GM23338 (cell line): ENCODE measurements around the gene USP15.

ENCODE experiments used
- CREB1 ChIP-seq: fragments of 250-450 bp; sonication (Bioruptor Pico); IDR thresholded peaks from 2 replicates; pipeline ENCODE4 v1.5.0; 2020; ENCODE audit warnings: low read depth, mild to moderate bottlenecking, moderate library complexity
- EZH2 ChIP-seq: fragments of 200-600 bp; sonication (generic); IDR thresholded peaks from one replicate; pipeline ENCODE4 v1.8.0; 2017; ENCODE audit warnings: antibody characterized with exemption, mild to moderate bottlenecking, low read depth; ENCODE audit not compliant: unreplicated experiment
- EZH2phosphoT487 ChIP-seq: fragments of 200-600 bp; sonication (generic); IDR thresholded peaks from one replicate; pipeline ENCODE4 v1.8.1; 2018; ENCODE audit warnings: antibody characterized with exemption; ENCODE audit not compliant: unreplicated experiment
- JUNB ChIP-seq: IDR thresholded peaks from one replicate; pipeline ENCODE4 v1.6.1; 2016; ENCODE audit warnings: antibody characterized with exemption; ENCODE audit not compliant: unreplicated experiment
- POLR2AphosphoS5 ChIP-seq: IDR thresholded peaks from 2 replicates; pipeline ENCODE4 v1.6.1; 2016; ENCODE audit warnings: antibody characterized with exemption, low read depth
- ZNF114 ChIP-seq: fragments of 250-450 bp; sonication (Bioruptor Pico); IDR thresholded peaks from 2 replicates; pipeline ENCODE4 v1.5.0; 2020; ENCODE audit warnings: mild to moderate bottlenecking, moderate library complexity
- TF ChIP-seq, protein P1 (sequence below), 2 experiments: fragments of 200-600 bp in 1 of 2; sonication (generic) in 1 of 2; conservative IDR thresholded peaks; 2 replicates each; pipeline versions ENCODE4 v1.5.1 to v1.6.1; 2016 to 2017; ENCODE audit warnings: antibody characterized with exemption in 2 of 2, low read depth in 2 of 2, mild to moderate bottlenecking in 2 of 2, moderate library complexity in 1 of 2
- TF ChIP-seq, protein P2 (sequence below): IDR thresholded peaks from 2 replicates; pipeline ENCODE4 v1.6.1; 2016; ENCODE audit warnings: antibody characterized with exemption

DNA sequence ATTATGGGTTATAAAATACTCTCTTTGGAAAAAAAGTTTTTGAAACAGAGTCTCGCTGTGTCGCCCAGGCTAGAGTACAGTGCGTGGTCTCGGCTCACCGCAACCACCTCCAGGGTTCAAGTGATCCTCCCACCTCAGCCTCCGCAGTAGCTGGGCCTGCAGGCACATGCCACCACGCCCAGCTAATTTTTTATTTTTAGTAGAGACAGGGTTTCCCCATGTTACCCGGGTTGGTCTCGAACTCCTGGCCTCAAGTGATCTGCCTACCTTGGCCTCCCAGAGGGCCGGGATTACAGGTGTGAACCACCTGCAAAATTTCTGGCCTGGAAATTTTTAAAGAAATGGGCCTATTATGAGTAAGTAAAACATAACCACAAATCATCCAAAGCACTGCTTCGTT, 3.8 kb downstream of the USP15 start:
- TF ChIP-seq, protein P1, sequence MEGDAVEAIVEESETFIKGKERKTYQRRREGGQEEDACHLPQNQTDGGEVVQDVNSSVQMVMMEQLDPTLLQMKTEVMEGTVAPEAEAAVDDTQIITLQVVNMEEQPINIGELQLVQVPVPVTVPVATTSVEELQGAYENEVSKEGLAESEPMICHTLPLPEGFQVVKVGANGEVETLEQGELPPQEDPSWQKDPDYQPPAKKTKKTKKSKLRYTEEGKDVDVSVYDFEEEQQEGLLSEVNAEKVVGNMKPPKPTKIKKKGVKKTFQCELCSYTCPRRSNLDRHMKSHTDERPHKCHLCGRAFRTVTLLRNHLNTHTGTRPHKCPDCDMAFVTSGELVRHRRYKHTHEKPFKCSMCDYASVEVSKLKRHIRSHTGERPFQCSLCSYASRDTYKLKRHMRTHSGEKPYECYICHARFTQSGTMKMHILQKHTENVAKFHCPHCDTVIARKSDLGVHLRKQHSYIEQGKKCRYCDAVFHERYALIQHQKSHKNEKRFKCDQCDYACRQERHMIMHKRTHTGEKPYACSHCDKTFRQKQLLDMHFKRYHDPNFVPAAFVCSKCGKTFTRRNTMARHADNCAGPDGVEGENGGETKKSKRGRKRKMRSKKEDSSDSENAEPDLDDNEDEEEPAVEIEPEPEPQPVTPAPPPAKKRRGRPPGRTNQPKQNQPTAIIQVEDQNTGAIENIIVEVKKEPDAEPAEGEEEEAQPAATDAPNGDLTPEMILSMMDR (conservative IDR thresholded peaks at IDR 0.05; ENCODE audit: low read depth in 2 of 2): no peak
- TF ChIP-seq EZH2: no peak
- no peak for TF ChIP-seq POLR2AphosphoS5
- TF ChIP-seq ZNF114 (CRISPR knock-in tag): no peak
- TF ChIP-seq EZH2phosphoT487: no peak
- no peak for TF ChIP-seq JUNB
- no peak for TF ChIP-seq CREB1 (CRISPR knock-in tag)
- TF ChIP-seq, protein P2, sequence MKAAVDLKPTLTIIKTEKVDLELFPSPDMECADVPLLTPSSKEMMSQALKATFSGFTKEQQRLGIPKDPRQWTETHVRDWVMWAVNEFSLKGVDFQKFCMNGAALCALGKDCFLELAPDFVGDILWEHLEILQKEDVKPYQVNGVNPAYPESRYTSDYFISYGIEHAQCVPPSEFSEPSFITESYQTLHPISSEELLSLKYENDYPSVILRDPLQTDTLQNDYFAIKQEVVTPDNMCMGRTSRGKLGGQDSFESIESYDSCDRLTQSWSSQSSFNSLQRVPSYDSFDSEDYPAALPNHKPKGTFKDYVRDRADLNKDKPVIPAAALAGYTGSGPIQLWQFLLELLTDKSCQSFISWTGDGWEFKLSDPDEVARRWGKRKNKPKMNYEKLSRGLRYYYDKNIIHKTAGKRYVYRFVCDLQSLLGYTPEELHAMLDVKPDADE: no peak
